Left kidney (tissue), 2 donors: ENCODE results near the gene SLC38A7. TPM values are rescaled to one million over a fixed set of nuclear protein-coding genes. Genes with fewer than 3 reads are reported as not detected.
"Not testable (repeated sequence)": the region's sequence is repeated elsewhere in the genome, so short reads cannot be mapped to it uniquely, and the experiment has no call there.

Experiments
- DNase-seq: peaks from one replicate; pipeline ENCODE4 v3.0.0-alpha.2; 2013
- polyA plus RNA-seq: library from polyadenylated mRNA; unstranded; fragments of 120-200 nt; gene quantifications from one replicate; pipeline ENCODE4 v1.2.1, GENCODE V29; 2013; ENCODE audit not compliant: insufficient read length

Gene SLC38A7
- polyA plus RNA-seq, 1 donor = 18.7 TPM

- DNase-seq = no peak
These were observed 4.8 kb downstream of the SLC38A7 start for GRCh38 chr16:58679763-58680162.

- DNase-seq = no peak
These were observed 5.9 kb downstream of the SLC38A7 start for GRCh38 chr16:58678716-58679115.

GRCh38 chr16:58678269-58678668 lies 6.3 kb downstream of the SLC38A7 start:
- DNase-seq = no peak

- no peak for DNase-seq
These were observed 13.5 kb downstream of the SLC38A7 start for GRCh38 chr16:58670946-58671583.

GRCh38 chr16:58670177-58670576 lies 14.4 kb downstream of the SLC38A7 start:
- DNase-seq = no peak

GRCh38 chr16:58665200-58665599 lies 19.4 kb downstream of the SLC38A7 start:
- DNase-seq = no peak

- peak; percentile 68 for DNase-seq
These were observed 23.3 kb downstream of the SLC38A7 start for GRCh38 chr16:58661199-58661830.

- not testable (repeated sequence) for DNase-seq
These were observed 24.7 kb downstream of the SLC38A7 start for GRCh38 chr16:58659911-58660310.

GRCh38 chr16:58658796-58659211 lies 25.8 kb downstream of the SLC38A7 start:
- no peak for DNase-seq

GRCh38 chr16:58656899-58657298 lies 27.7 kb downstream of the SLC38A7 start:
- DNase-seq = no peak

- no peak for DNase-seq
These were observed 29.4 kb downstream of the SLC38A7 start for GRCh38 chr16:58655215-58655596.

GRCh38 chr16:58654560-58655214 lies 29.9 kb downstream of the SLC38A7 start:
- DNase-seq = no peak

- no peak for DNase-seq
These were observed 31.8 kb downstream of the SLC38A7 start for GRCh38 chr16:58652741-58653140.

- DNase-seq = no peak
These were observed 32.6 kb downstream of the SLC38A7 start for GRCh38 chr16:58651965-58652348.

- no peak for DNase-seq
These were observed 34.9 kb downstream of the SLC38A7 start for GRCh38 chr16:58649707-58650106.

GRCh38 chr16:58647107-58647506 lies 37.5 kb downstream of the SLC38A7 start:
- DNase-seq = no peak

GRCh38 chr16:58644765-58645487 lies 39.6 kb downstream of the SLC38A7 start:
- no peak for DNase-seq

GRCh38 chr16:58644108-58644507 lies 40.5 kb downstream of the SLC38A7 start:
- no peak for DNase-seq

- no peak for DNase-seq
These were observed 43.6 kb downstream of the SLC38A7 start for GRCh38 chr16:58640949-58641348.

GRCh38 chr16:58639836-58640235 lies 44.7 kb downstream of the SLC38A7 start:
- DNase-seq = no peak

- no peak for DNase-seq
These were observed 45.3 kb downstream of the SLC38A7 start for GRCh38 chr16:58639230-58639629.

- no peak for DNase-seq
These were observed 46.2 kb downstream of the SLC38A7 start for GRCh38 chr16:58638148-58639036.
